ENCODE measurements around the gene MACO1.

The MACO1 gene

GRCh38 chr1:25530186-25531081, 99.7 kb downstream of the MACO1 start:
- no peak for DNase-seq (ENCODE audit: low spot score)
- Histone ChIP-seq H4K8ac (ENCODE audit: low read depth, low read length) (no peak overlapping the region), H3K27me3 (ENCODE audit: control insufficient read depth in 3 of 3, insufficient read depth in 3 of 3, low read depth in 1 of 3, low read length in 3 of 3) (peaks cover 0 to 15% (median 2%) of the 10 kb centered on the region in 3 experiments), H3K9ac (ENCODE audit: low read depth, low read length, poor library complexity) (no peak overlapping the region), H3K23ac (ENCODE audit: low read depth, low read length, poor library complexity) (no peak overlapping the region), H2BK12ac (ENCODE audit: low read length) (peak overlapping the region; percentile 63), H3K14ac (ENCODE audit: low read length) (peak overlapping the region; percentile 17), H4K91ac (ENCODE audit: low read depth, low read length, poor library complexity) (no peak overlapping the region), H2AFZ (ENCODE audit: low read length) (peak overlapping the region; percentile 20), H3K4ac (ENCODE audit: low read length) (no peak overlapping the region), H2BK5ac (ENCODE audit: low read length) (no peak overlapping the region), H2BK15ac (ENCODE audit: low read length) (peak overlapping the region; percentile 59), H3K18ac (ENCODE audit: low read length) (peak overlapping the region; percentile 54), H3K27ac (replicated peaks; ENCODE audit: low read length) (no peak overlapping the region), H3K4me2 (ENCODE audit: insufficient read depth, low read length, poor library complexity, severe bottlenecking) (no peak overlapping the region), H3K79me1 (ENCODE audit: low read depth, low read length) (no peaks in the 10 kb centered on the region), H3K36me3 (replicated peaks in 1 of 2; ENCODE audit: control insufficient read depth in 2 of 2, insufficient read depth in 2 of 2, low read length in 2 of 2) (no peaks in the 10 kb centered on the region), H3K9me3 (replicated peaks in 1 of 2; ENCODE audit: control insufficient read depth in 2 of 2, insufficient read depth in 1 of 2, low read depth in 1 of 2, low read length in 2 of 2) (no peaks in the 10 kb centered on the region), H2AK5ac (ENCODE audit: low read depth, low read length) (peak overlapping the region; percentile 14), H3K4me3 (ENCODE audit: low read length in 2 of 2) (no peak overlapping the region), H2BK120ac (ENCODE audit: low read depth, low read length) (no peak overlapping the region), H3K4me1 (ENCODE audit: control insufficient read depth in 2 of 2, insufficient read depth in 1 of 2, low read depth in 1 of 2, low read length in 2 of 2) (peaks cover 0 to 3% of the 10 kb centered on the region in 2 donors)
- no CpG with 5 or more reads among the region's 22 CpGs for WGBS, 2 donors (ENCODE audit: extremely low coverage in 2 of 2, insufficient read length in 2 of 2, insufficient replicate concordance in 1 of 2)

- no CpG with 5 or more reads among the region's 11 CpGs for WGBS, 2 donors (ENCODE audit: extremely low coverage in 2 of 2, insufficient read length in 2 of 2, insufficient replicate concordance in 1 of 2)
- Histone ChIP-seq H3K79me1 (ENCODE audit: low read depth, low read length) (no peaks in the 10 kb centered on the region), H3K18ac (ENCODE audit: low read length) (peak overlapping the region; percentile 76), H3K27ac (replicated peaks; ENCODE audit: low read length) (no peak overlapping the region), H3K4me3 (ENCODE audit: low read length in 2 of 2) (no peak overlapping the region), H3K4ac (ENCODE audit: low read length) (no peak overlapping the region), H2AFZ (ENCODE audit: low read length) (no peak overlapping the region), H3K9ac (ENCODE audit: low read depth, low read length, poor library complexity) (no peak overlapping the region), H3K4me1 (ENCODE audit: control insufficient read depth in 2 of 2, insufficient read depth in 1 of 2, low read depth in 1 of 2, low read length in 2 of 2) (peaks cover 0 to 3% of the 10 kb centered on the region in 2 donors), H2BK5ac (ENCODE audit: low read length) (no peak overlapping the region), H2AK5ac (ENCODE audit: low read depth, low read length) (peak overlapping the region; percentile 14), H3K23ac (ENCODE audit: low read depth, low read length, poor library complexity) (no peak overlapping the region), H4K8ac (ENCODE audit: low read depth, low read length) (no peak overlapping the region), H3K27me3 (ENCODE audit: control insufficient read depth in 3 of 3, insufficient read depth in 3 of 3, low read depth in 1 of 3, low read length in 3 of 3) (peaks cover 0 to 21% (median 2%) of the 10 kb centered on the region in 3 experiments), H3K36me3 (replicated peaks in 1 of 2; ENCODE audit: control insufficient read depth in 2 of 2, insufficient read depth in 2 of 2, low read length in 2 of 2) (no peaks in the 10 kb centered on the region), H3K4me2 (ENCODE audit: insufficient read depth, low read length, poor library complexity, severe bottlenecking) (no peak overlapping the region), H2BK120ac (ENCODE audit: low read depth, low read length) (no peak overlapping the region), H3K14ac (ENCODE audit: low read length) (peak overlapping the region; percentile 17), H4K91ac (ENCODE audit: low read depth, low read length, poor library complexity) (no peak overlapping the region), H3K9me3 (replicated peaks in 1 of 2; ENCODE audit: control insufficient read depth in 2 of 2, insufficient read depth in 1 of 2, low read depth in 1 of 2, low read length in 2 of 2) (no peaks in the 10 kb centered on the region), H2BK12ac (ENCODE audit: low read length) (no peak overlapping the region), H2BK15ac (ENCODE audit: low read length) (peak overlapping the region; percentile 59)
- no peak for DNase-seq (ENCODE audit: low spot score)
Measured at GRCh38 chr1:25531082-25531461, 100.4 kb downstream of the MACO1 start.

GRCh38 chr1:25532970-25533369, 102.3 kb downstream of the MACO1 start:
- H3K23ac ChIP-seq (ENCODE audit: low read depth, low read length, poor library complexity): peak overlapping the region; percentile 68
- H3K27me3 ChIP-seq (ENCODE audit: control insufficient read depth in 3 of 3, insufficient read depth in 3 of 3, low read depth in 1 of 3, low read length in 3 of 3): peaks cover 0 to 36% (median 2%) of the 10 kb centered on the region in 3 experiments
- no peaks in the 10 kb centered on the region for H3K79me1 ChIP-seq (ENCODE audit: low read depth, low read length)
- H3K36me3 ChIP-seq (replicated peaks in 1 of 2; ENCODE audit: control insufficient read depth in 2 of 2, insufficient read depth in 2 of 2, low read length in 2 of 2): no peaks in the 10 kb centered on the region
- H3K27ac ChIP-seq (replicated peaks; ENCODE audit: low read length): no peak overlapping the region
- H3K4me1 ChIP-seq (ENCODE audit: control insufficient read depth in 2 of 2, insufficient read depth in 1 of 2, low read depth in 1 of 2, low read length in 2 of 2): peaks cover 0 to 10% of the 10 kb centered on the region in 2 donors
- H3K9ac ChIP-seq (ENCODE audit: low read depth, low read length, poor library complexity): no peak overlapping the region
- no peak overlapping the region for H3K18ac ChIP-seq (ENCODE audit: low read length)
- H3K14ac ChIP-seq (ENCODE audit: low read length): no peak overlapping the region
- no peak overlapping the region for H4K8ac ChIP-seq (ENCODE audit: low read depth, low read length)
- H4K91ac ChIP-seq (ENCODE audit: low read depth, low read length, poor library complexity): no peak overlapping the region
- no peak overlapping the region for H3K4me3 ChIP-seq (ENCODE audit: low read length in 2 of 2)
- H2BK15ac ChIP-seq (ENCODE audit: low read length): no peak overlapping the region
- no peak overlapping the region for H2AFZ ChIP-seq (ENCODE audit: low read length)
- no peak overlapping the region for H2BK12ac ChIP-seq (ENCODE audit: low read length)
- no peaks in the 10 kb centered on the region for H3K9me3 ChIP-seq (replicated peaks in 1 of 2; ENCODE audit: control insufficient read depth in 2 of 2, insufficient read depth in 1 of 2, low read depth in 1 of 2, low read length in 2 of 2)
- H3K4me2 ChIP-seq (ENCODE audit: insufficient read depth, low read length, poor library complexity, severe bottlenecking): no peak overlapping the region
- H2AK5ac ChIP-seq (ENCODE audit: low read depth, low read length): no peak overlapping the region
- no peak overlapping the region for H2BK120ac ChIP-seq (ENCODE audit: low read depth, low read length)
- no peak overlapping the region for H3K4ac ChIP-seq (ENCODE audit: low read length)
- WGBS, 2 donors (ENCODE audit: extremely low coverage in 2 of 2, insufficient read length in 2 of 2, insufficient replicate concordance in 1 of 2): no CpG with 5 or more reads among the region's 3 CpGs
- DNase-seq (ENCODE audit: low spot score): no peak
- no peak overlapping the region for H2BK5ac ChIP-seq (ENCODE audit: low read length)

- Histone ChIP-seq H3K9ac (ENCODE audit: low read depth, low read length, poor library complexity) (no peak overlapping the region), H3K9me3 (replicated peaks in 1 of 2; ENCODE audit: control insufficient read depth in 2 of 2, insufficient read depth in 1 of 2, low read depth in 1 of 2, low read length in 2 of 2) (no peaks in the 10 kb centered on the region), H2AFZ (ENCODE audit: low read length) (no peak overlapping the region), H3K4me3 (ENCODE audit: low read length in 2 of 2) (no peak overlapping the region), H2AK5ac (ENCODE audit: low read depth, low read length) (peak overlapping the region; percentile 69), H4K8ac (ENCODE audit: low read depth, low read length) (no peak overlapping the region), H3K4me1 (ENCODE audit: control insufficient read depth in 2 of 2, insufficient read depth in 1 of 2, low read depth in 1 of 2, low read length in 2 of 2) (peaks cover 0 to 10% of the 10 kb centered on the region in 2 donors), H3K27me3 (ENCODE audit: control insufficient read depth in 3 of 3, insufficient read depth in 3 of 3, low read depth in 1 of 3, low read length in 3 of 3) (peaks cover 0 to 34% (median 2%) of the 10 kb centered on the region in 3 experiments), H3K4me2 (ENCODE audit: insufficient read depth, low read length, poor library complexity, severe bottlenecking) (no peak overlapping the region), H3K14ac (ENCODE audit: low read length) (no peak overlapping the region), H3K27ac (replicated peaks; ENCODE audit: low read length) (no peak overlapping the region), H2BK12ac (ENCODE audit: low read length) (no peak overlapping the region), H2BK120ac (ENCODE audit: low read depth, low read length) (no peak overlapping the region), H2BK5ac (ENCODE audit: low read length) (peak overlapping the region; percentile 72), H3K79me1 (ENCODE audit: low read depth, low read length) (no peaks in the 10 kb centered on the region), H4K91ac (ENCODE audit: low read depth, low read length, poor library complexity) (no peak overlapping the region), H3K18ac (ENCODE audit: low read length) (no peak overlapping the region), H2BK15ac (ENCODE audit: low read length) (peak overlapping the region; percentile 23), H3K4ac (ENCODE audit: low read length) (no peak overlapping the region), H3K36me3 (replicated peaks in 1 of 2; ENCODE audit: control insufficient read depth in 2 of 2, insufficient read depth in 2 of 2, low read length in 2 of 2) (no peaks in the 10 kb centered on the region), H3K23ac (ENCODE audit: low read depth, low read length, poor library complexity) (peak overlapping the region; percentile 82)
- no CpG with 5 or more reads among the region's 9 CpGs for WGBS, 2 donors (ENCODE audit: extremely low coverage in 2 of 2, insufficient read length in 2 of 2, insufficient replicate concordance in 1 of 2)
- no peak for DNase-seq (ENCODE audit: low spot score)
Measured at GRCh38 chr1:25533775-25534409, 103.2 kb downstream of the MACO1 start.
